AG04450 (cell line): Measurements from ENCODE around the gene RBL1. TPM values are rescaled to one million over a fixed set of nuclear protein-coding genes. Genes with fewer than 3 reads are reported as not detected.
A peak's percentile ranks its signal among the peaks of the same experiment; 100 is the strongest.

ENCODE experiments used
- CTCF ChIA-PET: fragments of 300-600, 350-600 bp; formaldehyde crosslinking; extraction: SDS; loops from one replicate; lab custom pipeline; 2022; ENCODE audit warnings: antibody characterized with exemption, inconsistent platforms; lab: Charles Lee
- POLR2A ChIA-PET: fragments of 350-600 bp; formaldehyde crosslinking; extraction: SDS; loops from one replicate; lab custom pipeline; 2021; ENCODE audit warnings: antibody characterized with exemption, inconsistent platforms; lab: Yijun Ruan, JAX
- DNase-seq: peaks from one replicate; pipeline ENCODE4 v3.0.0-alpha.2; 2011; ENCODE audit warnings: low read depth, low spot score
- H3K27ac ChIP-seq: one replicate; pipeline ENCODE4 v1.5.1; 2012; ENCODE audit warnings: low read depth, low read length, control low read depth
- H3K27me3 ChIP-seq: one replicate; pipeline ENCODE4 v1.6.0; 2012; ENCODE audit warnings: low read length; ENCODE audit not compliant: control insufficient read depth, insufficient read depth
- H3K4me3 ChIP-seq: 2 replicates; pipeline ENCODE4 v1.5.1; 2011; ENCODE audit warnings: mild to moderate bottlenecking, low read depth, low read length, control low read depth
- H3K9me3 ChIP-seq: 2 replicates; pipeline ENCODE4 v1.5.1; 2012; ENCODE audit warnings: low read length; ENCODE audit not compliant: control insufficient read depth, insufficient read depth
- CTCF ChIP-seq: IDR thresholded peaks from 2 replicates; pipeline ENCODE4 v1.5.1; 2011; ENCODE audit warnings: low read depth, low read length, control low read depth, inconsistent platforms
- polyA plus RNA-seq: library from polyadenylated mRNA; depleted of rRNA; stranded (reverse); fragments of >200 nt; gene quantifications from 2 replicates; pipeline ENCODE4 v1.2.3, GENCODE V29; 2011

Gene RBL1
- polyA plus RNA-seq, 1 experiment = 4.2 TPM

- Histone ChIP-seq H3K9me3 (no peaks in the 10 kb centered on the region), H3K4me3 (peak overlapping the region; percentile 79), H3K27me3 (no peaks in the 10 kb centered on the region), H3K27ac (no peak overlapping the region)
- POLR2A ChIA-PET = interaction anchor here (0.6 to 1.6 kb wide), 2 partner anchors 81 to 95 kb away, joined by 3 to 9 read pairs; partner anchors contain the start of genes MROH8 and RPN2
- DNase-seq = no peak
- TF ChIP-seq CTCF = no peak
- CTCF ChIA-PET = interaction anchor here (0.5 to 1.0 kb wide), 4 partner anchors 19 to 896 kb away, joined by 3 to 4 read pairs (median 3); no protein-coding TSS in a partner anchor
Observed at GRCh38 chr20:37096415-37097041, 731 bp upstream of the RBL1 start.

- TF ChIP-seq CTCF = no peak
- Histone ChIP-seq H3K9me3 (no peaks in the 10 kb centered on the region), H3K27ac (no peak overlapping the region), H3K27me3 (no peaks in the 10 kb centered on the region), H3K4me3 (peak overlapping the region; percentile 79)
- POLR2A ChIA-PET = interaction anchor here (1.6 kb wide), 1 partner anchor 83 kb away, joined by 9 read pairs; the partner anchor contains the start of genes MROH8 and RPN2
- no peak for DNase-seq
- CTCF ChIA-PET = interaction anchor here (0.5 to 1.7 kb wide), 5 partner anchors 14 to 101 kb away, joined by 3 to 6 read pairs (median 5); no protein-coding TSS in a partner anchor
Observed at GRCh38 chr20:37095108-37095598, 644 bp downstream of the RBL1 start.

GRCh38 chr20:37090407-37090806 is 5.4 kb downstream of the RBL1 start:
- Histone ChIP-seq H3K27me3 (no peaks in the 10 kb centered on the region), H3K4me3 (no peak overlapping the region), H3K27ac (no peak overlapping the region), H3K9me3 (no peaks in the 10 kb centered on the region)
- no peak for TF ChIP-seq CTCF
- no peak for DNase-seq
- ChIA-PET POLR2A (no interaction called here), CTCF (no interaction called here)

GRCh38 chr20:37081717-37082289 is 14.0 kb downstream of the RBL1 start:
- no peak for DNase-seq
- H3K4me3 ChIP-seq = no peak overlapping the region
- CTCF ChIA-PET = interaction anchor here (0.6 to 2.2 kb wide), 9 partner anchors 9 to 98 kb away, joined by 3 to 25 read pairs (median 4); partner anchors contain the start of gene RBL1
- no peaks in the 10 kb centered on the region for H3K9me3 ChIP-seq
- POLR2A ChIA-PET = no interaction called here
- H3K27me3 ChIP-seq = no peaks in the 10 kb centered on the region
- no peak overlapping the region for H3K27ac ChIP-seq
- TF ChIP-seq CTCF = peak; percentile 59

GRCh38 chr20:37077009-37077408 is 18.8 kb downstream of the RBL1 start:
- POLR2A ChIA-PET = no interaction called here
- H3K27ac ChIP-seq = no peak overlapping the region
- no peaks in the 10 kb centered on the region for H3K9me3 ChIP-seq
- CTCF ChIA-PET = interaction anchor here (0.7 to 0.9 kb wide), 2 partner anchors 18 to 19 kb away, joined by 3 to 5 read pairs; partner anchors contain the start of gene RBL1
- DNase-seq = no peak
- TF ChIP-seq CTCF = no peak
- H3K27me3 ChIP-seq = no peaks in the 10 kb centered on the region
- H3K4me3 ChIP-seq = no peak overlapping the region
